ENCODE results near the gene PNLIPRP2.

- TF ChIP-seq CTCF (IDR thresholded peaks at IDR 0.05) (no peak), POLR2A (IDR thresholded peaks at IDR 0.05) (no peak), POLR2AphosphoS5 (IDR thresholded peaks at IDR 0.05) (no peak), EP300 (IDR thresholded peaks at IDR 0.05) (no peak)
Measured at GRCh38 chr10:116615199-116615776, 5.5 kb upstream of the PNLIPRP2 start.
